Gastroesophageal sphincter (tissue), 4 donors: ENCODE results near the gene TCP1. TPM values are rescaled to one million over a fixed set of nuclear protein-coding genes. Genes with fewer than 3 reads are reported as not detected.

ENCODE experiments used
- ATAC-seq: fragments of 150-250 bp; one replicate; pipeline ENCODE4 v1.9.1; 2016; ENCODE audit warnings: mild to moderate bottlenecking, moderate library complexity
- H3K27ac ChIP-seq, 4 donors: fragments of 200-600 bp; sonication (generic) in 3 of 4; 1 replicate in 3 of 4; 2 replicates in 1 of 4; pipeline ENCODE4 v1.5.1; 2016 to 2019
- H3K27me3 ChIP-seq: fragments of 200-600 bp; sonication (generic); one replicate; pipeline ENCODE4 v1.5.1; 2019
- H3K36me3 ChIP-seq, 2 donors: fragments of 200-600 bp; sonication (generic); one replicate each; pipeline ENCODE4 v1.5.1; 2019; ENCODE audit warnings: control low read depth in 1 of 2
- H3K4me1 ChIP-seq, 3 donors: fragments of 200-600 bp; sonication (generic); 1 replicate in 2 of 3; 2 replicates in 1 of 3; pipeline ENCODE4 v1.5.1; 2016 to 2019; ENCODE audit warnings: control low read depth in 2 of 3
- H3K4me3 ChIP-seq, 2 donors: fragments of 200-600 bp; sonication (generic); one replicate each; pipeline ENCODE4 v1.5.1; 2019; ENCODE audit warnings: mild to moderate bottlenecking in 1 of 2, moderate library complexity in 1 of 2
- H3K9me3 ChIP-seq, 3 donors: fragments of 200-600 bp; sonication (generic); one replicate each; pipeline ENCODE4 v1.5.1; 2017 to 2019; ENCODE audit warnings: control low read depth in 2 of 3
- EP300 ChIP-seq: sonication (generic); formaldehyde crosslinking; IDR thresholded peaks from one replicate; pipeline ENCODE4 v1.6.1; 2017; ENCODE audit warnings: antibody characterized with exemption, mild to moderate bottlenecking
- POLR2A ChIP-seq, 2 donors: fragments of 450-650 bp; IDR thresholded peaks; one replicate each; pipeline ENCODE4 v1.6.1; 2017; ENCODE audit warnings: antibody characterized with exemption in 2 of 2, mild to moderate bottlenecking in 2 of 2, moderate library complexity in 1 of 2
- POLR2AphosphoS5 ChIP-seq: sonication (generic); formaldehyde crosslinking; IDR thresholded peaks from one replicate; pipeline ENCODE4 v1.6.1; 2017; ENCODE audit warnings: antibody characterized with exemption
- WGBS, 2 donors: methylation state at CpG; one replicate each; pipeline ENCODE4 v1.1.5; 2018; ENCODE audit warnings: low coverage in 1 of 2; 5-methylcytosine and 5-hydroxymethylcytosine counted together
- total RNA-seq, 4 donors: library from RNA; depleted of rRNA; stranded (reverse); fragments of >200 nt; gene quantifications; one replicate each; pipeline ENCODE4 v1.1.0, GENCODE V29; 2016
- TF ChIP-seq, protein P1 (sequence below), 4 experiments: fragments of 200-600 bp in 2 of 4; fragments of 450-650 bp in 2 of 4; sonication (generic) in 1 of 4; IDR thresholded peaks; one replicate each; pipeline ENCODE4 v1.5.1; 2017 to 2019; ENCODE audit warnings: antibody characterized with exemption in 4 of 4, mild to moderate bottlenecking in 2 of 4, moderate library complexity in 2 of 4

The TCP1 gene
- total RNA-seq, 4 donors from 2014 or later = 129 to 147 (median 138) TPM

DNA sequence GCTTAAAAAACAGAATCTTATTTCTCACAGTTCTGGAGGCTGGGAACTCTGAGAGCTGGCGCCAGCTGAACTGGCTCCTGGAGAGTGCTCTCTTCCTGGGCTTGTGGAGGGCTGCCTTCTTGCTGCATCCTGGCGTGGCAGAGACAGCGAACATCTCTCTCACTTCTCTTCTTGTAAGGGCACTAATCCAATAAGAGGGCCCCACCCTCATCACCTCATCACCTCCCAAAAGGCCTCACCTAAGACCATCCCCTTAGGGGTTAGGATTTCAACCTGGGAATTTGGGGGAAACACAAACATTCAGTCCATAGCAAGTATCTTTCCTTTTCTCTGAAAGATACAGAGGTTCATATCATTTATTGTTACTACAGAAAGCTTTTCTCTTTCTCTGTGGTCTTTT, 34.6 kb upstream of the TCP1 start:
- WGBS, 2 donors = 100% methylated on average over 2 of the region's 3 CpGs; no CpG with 5 or more reads in 1 of the 2 donors
- no peak for TF ChIP-seq POLR2AphosphoS5
- TF ChIP-seq, protein P1, sequence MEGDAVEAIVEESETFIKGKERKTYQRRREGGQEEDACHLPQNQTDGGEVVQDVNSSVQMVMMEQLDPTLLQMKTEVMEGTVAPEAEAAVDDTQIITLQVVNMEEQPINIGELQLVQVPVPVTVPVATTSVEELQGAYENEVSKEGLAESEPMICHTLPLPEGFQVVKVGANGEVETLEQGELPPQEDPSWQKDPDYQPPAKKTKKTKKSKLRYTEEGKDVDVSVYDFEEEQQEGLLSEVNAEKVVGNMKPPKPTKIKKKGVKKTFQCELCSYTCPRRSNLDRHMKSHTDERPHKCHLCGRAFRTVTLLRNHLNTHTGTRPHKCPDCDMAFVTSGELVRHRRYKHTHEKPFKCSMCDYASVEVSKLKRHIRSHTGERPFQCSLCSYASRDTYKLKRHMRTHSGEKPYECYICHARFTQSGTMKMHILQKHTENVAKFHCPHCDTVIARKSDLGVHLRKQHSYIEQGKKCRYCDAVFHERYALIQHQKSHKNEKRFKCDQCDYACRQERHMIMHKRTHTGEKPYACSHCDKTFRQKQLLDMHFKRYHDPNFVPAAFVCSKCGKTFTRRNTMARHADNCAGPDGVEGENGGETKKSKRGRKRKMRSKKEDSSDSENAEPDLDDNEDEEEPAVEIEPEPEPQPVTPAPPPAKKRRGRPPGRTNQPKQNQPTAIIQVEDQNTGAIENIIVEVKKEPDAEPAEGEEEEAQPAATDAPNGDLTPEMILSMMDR (IDR thresholded peaks at IDR 0.05) = no peak
- no peak for TF ChIP-seq EP300
- TF ChIP-seq POLR2A (IDR thresholded peaks at IDR 0.05) = no peak

DNA sequence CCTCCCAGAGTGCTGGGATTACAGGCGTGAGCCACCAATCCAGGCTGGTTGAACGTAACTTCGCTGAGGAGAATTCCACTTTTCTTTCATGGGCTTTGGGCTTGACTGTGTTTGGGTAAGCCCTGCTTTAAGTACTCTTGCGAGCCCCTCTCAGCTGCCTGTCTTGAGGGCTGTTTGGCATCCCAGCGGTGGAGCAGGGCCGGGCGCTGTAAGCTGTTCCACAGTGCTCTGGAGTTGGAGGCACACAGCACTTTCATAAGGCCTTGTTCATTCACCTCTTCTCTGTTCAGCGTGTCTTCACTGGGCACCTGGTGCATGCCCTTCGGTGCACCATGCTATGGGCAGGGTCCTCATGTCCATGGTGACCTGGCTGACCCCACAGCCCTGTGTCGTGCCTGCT, 32.3 kb upstream of the TCP1 start:
- Histone ChIP-seq H3K4me3 (no peak overlapping the region), H3K4me1 (no peaks in the 10 kb centered on the region), H3K36me3 (peaks cover 0 to 18% of the 10 kb centered on the region in 2 donors), H3K27me3 (no peaks in the 10 kb centered on the region), H3K27ac (no peak overlapping the region), H3K9me3 (no peaks in the 10 kb centered on the region)
- TF ChIP-seq, protein P1 (IDR thresholded peaks at IDR 0.05) = no peak
- no peak for TF ChIP-seq EP300
- no peak for TF ChIP-seq POLR2A (IDR thresholded peaks at IDR 0.05)
- no peak for TF ChIP-seq POLR2AphosphoS5
- no peak for ATAC-seq
- WGBS, 2 donors = 87 to 96% methylated on average over 4 to 7 of the region's 10 CpGs

More for the DNA sequence above, 34.6 kb upstream of the TCP1 start:
- Histone ChIP-seq H3K36me3 (peaks cover 0 to 10% of the 10 kb centered on the region in 2 donors), H3K4me3 (no peak overlapping the region), H3K9me3 (no peaks in the 10 kb centered on the region), H3K4me1 (no peaks in the 10 kb centered on the region), H3K27ac (no peak overlapping the region), H3K27me3 (no peaks in the 10 kb centered on the region)
- ATAC-seq = no peak

GRCh38 chr6:159821122-159821521, 31.7 kb upstream of the TCP1 start:
- H3K4me3 ChIP-seq = no peak overlapping the region
- ATAC-seq = no peak
- WGBS, 2 donors = 72 to 76% methylated on average over 5 to 9 of the region's 11 CpGs
- H3K9me3 ChIP-seq = no peaks in the 10 kb centered on the region
- H3K27me3 ChIP-seq = no peaks in the 10 kb centered on the region
- peaks cover 0 to 18% of the 10 kb centered on the region in 2 donors for H3K36me3 ChIP-seq
- no peaks in the 10 kb centered on the region for H3K4me1 ChIP-seq
- TF ChIP-seq EP300 (no peak), POLR2AphosphoS5 (no peak), POLR2A (IDR thresholded peaks at IDR 0.05) (no peak)
- TF ChIP-seq, protein P1 (IDR thresholded peaks at IDR 0.05) = no peak
- no peak overlapping the region for H3K27ac ChIP-seq

DNA sequence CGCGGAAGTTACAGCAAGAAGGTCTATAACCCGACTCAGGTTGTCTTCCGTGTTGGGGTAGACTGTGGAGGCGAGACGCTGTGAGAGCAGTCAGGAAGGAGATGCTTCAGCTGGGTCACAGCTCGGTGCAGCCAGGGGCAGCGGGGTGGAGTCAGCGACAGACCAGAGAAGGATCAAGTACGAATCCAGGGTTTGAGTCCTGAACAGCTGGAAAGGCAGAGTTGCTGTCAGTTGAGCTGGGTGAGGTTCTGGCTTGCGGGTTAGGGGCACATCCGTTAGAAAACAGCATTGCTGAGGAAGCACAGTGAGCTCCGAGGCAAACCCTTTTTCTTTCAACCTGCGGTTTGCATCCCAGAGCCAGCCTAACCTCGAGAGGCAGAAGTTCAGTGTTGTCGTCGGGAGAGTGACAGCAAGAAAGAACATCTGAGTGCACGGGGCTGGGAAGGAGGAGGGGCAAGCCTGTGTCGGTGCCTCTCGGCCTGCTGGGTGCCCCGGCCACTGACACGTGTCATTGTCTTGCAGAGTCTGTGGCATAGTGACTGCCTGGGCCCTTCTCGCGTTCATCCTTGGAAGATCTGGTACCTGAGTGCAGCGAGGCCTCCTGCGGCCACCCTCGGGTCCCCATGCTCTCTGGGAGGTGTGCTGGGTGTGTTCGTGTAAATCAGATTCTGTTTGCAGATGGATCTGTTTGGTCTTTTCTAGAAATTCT, 30.7 kb upstream of the TCP1 start:
- no peak overlapping the region for H3K27ac ChIP-seq
- WGBS, 2 donors = 40 to 69% methylated on average over 1 to 15 of the region's 28 CpGs
- H3K9me3 ChIP-seq = no peaks in the 10 kb centered on the region
- H3K4me1 ChIP-seq = no peaks in the 10 kb centered on the region
- no peaks in the 10 kb centered on the region for H3K27me3 ChIP-seq
- peaks cover 0 to 18% of the 10 kb centered on the region in 2 donors for H3K36me3 ChIP-seq
- no peak for ATAC-seq
- H3K4me3 ChIP-seq = no peak overlapping the region
- no peak for TF ChIP-seq POLR2A (IDR thresholded peaks at IDR 0.05)
- TF ChIP-seq EP300 = no peak

GRCh38 chr6:159819098-159819497, 29.7 kb upstream of the TCP1 start:
- no peaks in the 10 kb centered on the region for H3K27me3 ChIP-seq
- ATAC-seq = no peak
- no peak overlapping the region for H3K4me3 ChIP-seq
- TF ChIP-seq, protein P1 (IDR thresholded peaks at IDR 0.05) = no peak
- TF ChIP-seq POLR2AphosphoS5 (no peak), EP300 (no peak), POLR2A (IDR thresholded peaks at IDR 0.05) (no peak)
- WGBS, 2 donors = no CpG with 5 or more reads among the region's 16 CpGs
- no peak overlapping the region for H3K27ac ChIP-seq
- peaks cover 0 to 18% of the 10 kb centered on the region in 2 donors for H3K36me3 ChIP-seq
- no peaks in the 10 kb centered on the region for H3K4me1 ChIP-seq
- H3K9me3 ChIP-seq = no peaks in the 10 kb centered on the region
